ENCODE results near the gene SLC25A33.

GRCh38 chr1:9490605-9491339 lies 48.5 kb upstream of the SLC25A33 start:
- peak; percentile 82 for TF ChIP-seq CTCF (tag by site-specific recombination; IDR thresholded peaks at IDR 0.05)
- TF ChIP-seq, protein P1, sequence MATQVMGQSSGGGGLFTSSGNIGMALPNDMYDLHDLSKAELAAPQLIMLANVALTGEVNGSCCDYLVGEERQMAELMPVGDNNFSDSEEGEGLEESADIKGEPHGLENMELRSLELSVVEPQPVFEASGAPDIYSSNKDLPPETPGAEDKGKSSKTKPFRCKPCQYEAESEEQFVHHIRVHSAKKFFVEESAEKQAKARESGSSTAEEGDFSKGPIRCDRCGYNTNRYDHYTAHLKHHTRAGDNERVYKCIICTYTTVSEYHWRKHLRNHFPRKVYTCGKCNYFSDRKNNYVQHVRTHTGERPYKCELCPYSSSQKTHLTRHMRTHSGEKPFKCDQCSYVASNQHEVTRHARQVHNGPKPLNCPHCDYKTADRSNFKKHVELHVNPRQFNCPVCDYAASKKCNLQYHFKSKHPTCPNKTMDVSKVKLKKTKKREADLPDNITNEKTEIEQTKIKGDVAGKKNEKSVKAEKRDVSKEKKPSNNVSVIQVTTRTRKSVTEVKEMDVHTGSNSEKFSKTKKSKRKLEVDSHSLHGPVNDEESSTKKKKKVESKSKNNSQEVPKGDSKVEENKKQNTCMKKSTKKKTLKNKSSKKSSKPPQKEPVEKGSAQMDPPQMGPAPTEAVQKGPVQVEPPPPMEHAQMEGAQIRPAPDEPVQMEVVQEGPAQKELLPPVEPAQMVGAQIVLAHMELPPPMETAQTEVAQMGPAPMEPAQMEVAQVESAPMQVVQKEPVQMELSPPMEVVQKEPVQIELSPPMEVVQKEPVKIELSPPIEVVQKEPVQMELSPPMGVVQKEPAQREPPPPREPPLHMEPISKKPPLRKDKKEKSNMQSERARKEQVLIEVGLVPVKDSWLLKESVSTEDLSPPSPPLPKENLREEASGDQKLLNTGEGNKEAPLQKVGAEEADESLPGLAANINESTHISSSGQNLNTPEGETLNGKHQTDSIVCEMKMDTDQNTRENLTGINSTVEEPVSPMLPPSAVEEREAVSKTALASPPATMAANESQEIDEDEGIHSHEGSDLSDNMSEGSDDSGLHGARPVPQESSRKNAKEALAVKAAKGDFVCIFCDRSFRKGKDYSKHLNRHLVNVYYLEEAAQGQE (tag by site-specific recombination; IDR thresholded peaks at IDR 0.05): no peak
- TF ChIP-seq ZNF274 (IDR thresholded peaks at IDR 0.05; ENCODE audit: low read length): no peak
- no peak for TF ChIP-seq ZNF274 (tag by site-specific recombination; IDR thresholded peaks at IDR 0.05; ENCODE audit: borderline replicate concordance)
- no peak for TF ChIP-seq ZNF560 (tag by site-specific recombination; IDR thresholded peaks at IDR 0.05; ENCODE audit: borderline replicate concordance)
- no peak for TF ChIP-seq ZNF623 (tag by site-specific recombination; IDR thresholded peaks at IDR 0.05)
- no peak for TF ChIP-seq ZNF10 (tag by site-specific recombination; IDR thresholded peaks at IDR 0.05)
- no peak for TF ChIP-seq ZNF785 (tag by site-specific recombination; IDR thresholded peaks at IDR 0.05)

Data from HEK293 (cell line).